HEK293T (cell line): Measurements from ENCODE around the gene PRF1.

Source experiments
- CTCF ChIA-PET: fragments of 350-600 bp; formaldehyde crosslinking; extraction: SDS; loops from one replicate; lab custom pipeline; 2021; ENCODE audit warnings: antibody characterized with exemption, inconsistent platforms; lab: Yijun Ruan, JAX
- POLR2A ChIA-PET: fragments of 350-600 bp; formaldehyde crosslinking; extraction: SDS; loops from one replicate; lab custom pipeline; 2020; ENCODE audit warnings: antibody characterized with exemption, inconsistent platforms; lab: Yijun Ruan, JAX
- DNase-seq: peaks from one replicate; pipeline ENCODE4 v3.0.0; 2012; ENCODE audit warnings: mixed read lengths; ENCODE audit errors: extremely low spot score
- ARNT ChIP-seq: fragments of 450-650 bp; IDR thresholded peaks from 2 replicates; pipeline ENCODE4 v1.6.1; 2017; ENCODE audit warnings: mild to moderate bottlenecking
- BHLHE40 ChIP-seq: fragments of 450-650 bp; IDR thresholded peaks from 2 replicates; pipeline ENCODE4 v1.6.1; 2016; ENCODE audit warnings: mild to moderate bottlenecking, moderate library complexity, borderline replicate concordance
- CTBP1 ChIP-seq: fragments of 450-650 bp; IDR thresholded peaks from 2 replicates; pipeline ENCODE4 v1.6.1; 2016; ENCODE audit warnings: borderline replicate concordance
- ELF4 ChIP-seq: fragments of 450-650 bp; IDR thresholded peaks from 2 replicates; pipeline ENCODE4 v1.6.1; 2017; ENCODE audit warnings: antibody characterized with exemption
- FOXA1 ChIP-seq: fragments of 450-650 bp; IDR thresholded peaks from 2 replicates; pipeline ENCODE4 v1.6.1; 2016; ENCODE audit warnings: mild to moderate bottlenecking
- FOXK2 ChIP-seq: fragments of 450-650 bp; IDR thresholded peaks from 2 replicates; pipeline ENCODE4 v1.6.1; 2016; ENCODE audit warnings: mild to moderate bottlenecking
- FOXM1 ChIP-seq: fragments of 450-650 bp; IDR thresholded peaks from 2 replicates; pipeline ENCODE4 v1.6.1; 2017; ENCODE audit warnings: mild to moderate bottlenecking, borderline replicate concordance
- HDGF ChIP-seq: fragments of 450-650 bp; IDR thresholded peaks from 2 replicates; pipeline ENCODE4 v1.6.1; 2017; ENCODE audit warnings: antibody characterized with exemption, borderline replicate concordance
- L3MBTL2 ChIP-seq: fragments of 450-650 bp; conservative IDR thresholded peaks from 2 replicates; pipeline ENCODE4 v1.6.1; 2016; ENCODE audit warnings: mild to moderate bottlenecking
- LEF1 ChIP-seq: fragments of 450-650 bp; IDR thresholded peaks from 2 replicates; pipeline ENCODE4 v1.6.1; 2017; ENCODE audit warnings: mild to moderate bottlenecking, borderline replicate concordance
- NFRKB ChIP-seq: fragments of 450-650 bp; IDR thresholded peaks from 2 replicates; pipeline ENCODE4 v1.6.1; 2016; ENCODE audit warnings: mild to moderate bottlenecking, moderate library complexity
- SP1 ChIP-seq: fragments of 450-650 bp; IDR thresholded peaks from 2 replicates; pipeline ENCODE4 v1.6.1; 2017
- SUZ12 ChIP-seq: fragments of 450-650 bp; IDR thresholded peaks from 2 replicates; pipeline ENCODE4 v1.6.1; 2016; ENCODE audit warnings: mild to moderate bottlenecking
- TARDBP ChIP-seq: fragments of 450-650 bp; IDR thresholded peaks from 2 replicates; pipeline ENCODE4 v1.6.1; 2016
- ZNF384 ChIP-seq: fragments of 450-650 bp; IDR thresholded peaks from 2 replicates; pipeline ENCODE4 v1.6.1; 2016
- TF ChIP-seq, protein P1 (sequence below): fragments of 450-650 bp; IDR thresholded peaks from 2 replicates; pipeline ENCODE4 v1.6.1; 2016

Gene PRF1

DNA sequence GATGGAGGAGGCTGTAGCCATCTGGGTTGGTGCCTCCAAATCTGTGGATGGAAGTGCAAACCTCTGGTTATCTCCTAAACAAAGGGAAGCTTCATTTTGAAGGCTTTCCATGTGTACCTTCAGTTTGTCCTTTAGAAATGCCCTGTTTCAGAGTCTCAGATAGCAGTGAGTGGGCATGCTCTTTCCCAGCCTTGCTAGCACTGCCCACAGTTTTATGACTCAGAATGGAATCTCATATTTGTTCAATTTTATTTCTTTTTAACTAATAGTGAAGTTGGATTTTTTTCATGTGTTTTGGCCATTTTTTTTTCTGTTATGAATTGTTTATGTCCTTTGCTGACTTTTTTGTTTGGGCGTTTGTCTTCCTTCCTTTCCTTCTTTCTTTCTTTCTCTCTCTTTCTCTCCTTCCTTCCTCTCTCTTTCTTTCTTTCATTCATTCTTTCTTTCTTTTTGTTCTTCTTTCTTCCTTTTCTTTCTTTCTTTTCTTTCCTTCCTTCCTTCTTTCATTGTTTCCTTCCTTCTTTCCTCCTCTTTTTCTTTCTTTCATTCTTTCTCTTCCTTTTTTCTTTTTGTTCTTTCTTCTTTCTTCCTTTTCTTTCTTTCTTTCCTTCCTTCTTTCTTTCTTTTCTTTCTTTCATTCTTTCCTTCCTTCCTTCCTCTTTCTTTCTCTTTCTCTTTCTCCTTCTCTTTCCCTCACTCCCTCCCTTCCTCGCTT is 25.6 kb downstream of the PRF1 start:
- DNase-seq: no peak
- ChIA-PET CTCF (interaction anchor here (1.9 kb wide), 1 partner anchor 18 kb away, joined by 5 read pairs; no protein-coding TSS in a partner anchor), POLR2A (no interaction called here)
- TF ChIP-seq SP1: no peak
- no peak for TF ChIP-seq HDGF
- no peak for TF ChIP-seq ELF4
- TF ChIP-seq BHLHE40: no peak
- TF ChIP-seq FOXK2: no peak

DNA sequence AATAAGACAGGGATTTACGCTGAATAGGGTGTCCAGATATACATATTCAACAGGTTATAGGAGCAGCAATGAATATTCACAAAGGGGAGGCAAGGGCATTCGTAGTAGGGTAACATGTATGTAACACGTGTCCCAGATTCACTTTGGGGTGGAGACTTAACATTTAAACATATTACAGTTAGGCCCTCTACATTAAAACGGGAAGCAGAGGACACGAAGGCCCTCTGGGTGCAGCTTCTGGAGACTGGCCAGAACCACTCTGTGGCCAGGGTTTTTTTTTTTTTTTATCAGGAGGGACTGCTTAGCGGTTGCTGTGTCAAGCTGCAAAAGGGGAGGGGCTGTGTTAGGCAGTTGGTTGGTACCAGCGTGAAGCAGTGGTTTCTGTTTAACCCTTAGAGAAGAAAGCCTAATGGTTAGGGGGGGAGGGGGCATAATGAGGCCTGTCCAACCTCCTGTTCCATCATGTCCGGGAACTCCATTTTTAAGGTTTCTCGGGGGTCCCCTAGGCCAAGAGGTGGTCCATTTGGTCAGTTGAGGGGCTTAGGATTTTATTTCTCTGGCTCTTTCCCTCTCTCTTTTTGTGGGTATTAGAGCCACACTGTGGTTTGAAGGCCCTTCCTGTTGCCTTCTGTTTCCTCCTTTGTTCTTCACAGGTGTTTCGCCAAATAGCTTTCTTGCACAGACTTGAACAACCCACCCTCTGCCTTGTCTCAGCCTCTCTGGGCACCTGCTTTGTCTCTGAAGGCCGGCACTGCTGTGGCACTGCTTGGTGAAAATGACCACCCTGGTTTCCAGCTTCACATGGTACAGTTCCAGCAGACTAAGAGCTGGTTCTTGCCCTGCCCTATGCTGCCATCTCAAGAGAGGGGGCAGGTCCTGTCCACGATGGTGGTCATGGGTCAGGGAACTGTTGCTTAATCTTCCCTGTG is 26.4 kb downstream of the PRF1 start:
- POLR2A ChIA-PET: no interaction called here
- CTCF ChIA-PET: interaction anchor here (1.9 kb wide), 1 partner anchor 17 kb away, joined by 5 read pairs; no protein-coding TSS in a partner anchor
- no peak for TF ChIP-seq FOXM1
- peak; percentile 75 for TF ChIP-seq ZNF384
- DNase-seq: no peak

DNA sequence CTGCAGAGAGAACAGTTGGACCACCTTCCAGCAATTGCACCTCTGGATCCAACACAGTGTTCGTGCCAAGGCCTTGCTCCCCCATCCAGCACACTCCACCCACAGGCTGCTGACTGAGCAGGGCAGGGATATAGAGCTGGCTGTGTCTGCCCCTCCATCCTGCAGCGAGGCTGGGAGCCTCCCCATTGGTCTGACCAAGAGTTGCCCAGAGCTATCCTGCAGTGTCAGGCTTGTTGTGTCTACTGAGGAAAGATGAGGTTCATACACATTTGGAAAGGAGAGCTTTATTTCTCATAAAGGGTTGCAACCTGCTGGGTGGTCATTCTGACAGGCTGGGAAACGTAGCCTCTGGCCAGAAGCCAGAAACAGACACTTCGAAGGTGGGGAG is 27.1 kb downstream of the PRF1 start:
- no peak for TF ChIP-seq SUZ12
- DNase-seq: no peak
- ChIA-PET CTCF (interaction anchor here (1.9 kb wide), 1 partner anchor 16 kb away, joined by 5 read pairs; no protein-coding TSS in a partner anchor), POLR2A (no interaction called here)

DNA sequence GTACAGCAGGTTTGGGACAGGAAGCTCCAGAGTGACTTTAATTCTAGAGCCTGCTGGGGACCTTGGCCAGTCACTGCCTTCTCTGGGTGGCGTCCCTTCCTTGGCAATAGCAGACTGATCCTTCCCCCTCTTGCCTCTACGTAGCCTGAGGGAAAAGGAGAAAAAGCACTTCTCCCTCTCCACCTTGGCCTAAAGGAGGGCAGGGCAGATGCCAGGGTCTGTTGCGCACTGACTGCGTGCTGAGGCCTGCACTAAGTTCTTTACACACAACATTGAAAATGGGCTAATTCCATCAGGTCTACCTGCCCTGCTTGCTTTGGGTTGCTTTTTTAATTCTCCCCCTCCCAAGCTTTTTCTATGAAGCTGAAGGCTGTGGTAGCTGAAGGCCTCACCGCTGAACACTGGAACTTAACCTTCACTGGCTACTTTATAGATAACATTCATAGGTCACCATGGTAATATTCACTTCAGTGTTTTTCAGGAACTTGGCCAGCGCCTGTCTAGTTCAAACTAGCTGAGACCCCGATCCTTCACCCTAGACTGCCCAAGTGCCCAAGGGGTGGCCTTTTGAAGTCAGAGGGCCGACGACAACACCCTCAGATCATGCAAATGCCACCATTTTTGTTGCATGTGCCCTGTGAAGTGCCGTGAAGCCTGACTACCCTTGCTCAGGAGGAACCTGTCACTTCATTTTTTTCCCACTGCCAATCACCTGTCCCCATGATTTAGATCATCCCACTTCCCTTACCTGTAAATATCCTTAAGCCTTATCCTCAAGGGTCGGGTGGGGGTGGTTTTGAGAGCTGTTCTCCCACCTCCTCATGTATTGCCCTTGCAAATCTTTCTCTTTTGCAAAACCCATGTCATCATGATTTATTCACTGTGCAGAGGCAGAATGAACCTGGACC is 28.7 kb downstream of the PRF1 start:
- DNase-seq: no peak
- POLR2A ChIA-PET: no interaction called here
- TF ChIP-seq CTBP1: no peak
- TF ChIP-seq FOXM1: no peak
- no peak for TF ChIP-seq SUZ12
- no peak for TF ChIP-seq LEF1
- no peak for TF ChIP-seq SP1
- no peak for TF ChIP-seq HDGF
- no peak for TF ChIP-seq ELF4
- TF ChIP-seq NFRKB: no peak
- TF ChIP-seq FOXA1: no peak
- no peak for TF ChIP-seq BHLHE40
- no peak for TF ChIP-seq ARNT
- TF ChIP-seq FOXK2: no peak
- no peak for TF ChIP-seq ZNF384
- TF ChIP-seq, protein P1, sequence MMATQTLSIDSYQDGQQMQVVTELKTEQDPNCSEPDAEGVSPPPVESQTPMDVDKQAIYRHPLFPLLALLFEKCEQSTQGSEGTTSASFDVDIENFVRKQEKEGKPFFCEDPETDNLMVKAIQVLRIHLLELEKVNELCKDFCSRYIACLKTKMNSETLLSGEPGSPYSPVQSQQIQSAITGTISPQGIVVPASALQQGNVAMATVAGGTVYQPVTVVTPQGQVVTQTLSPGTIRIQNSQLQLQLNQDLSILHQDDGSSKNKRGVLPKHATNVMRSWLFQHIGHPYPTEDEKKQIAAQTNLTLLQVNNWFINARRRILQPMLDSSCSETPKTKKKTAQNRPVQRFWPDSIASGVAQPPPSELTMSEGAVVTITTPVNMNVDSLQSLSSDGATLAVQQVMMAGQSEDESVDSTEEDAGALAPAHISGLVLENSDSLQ: no peak
- TF ChIP-seq L3MBTL2: no peak
- no peak for TF ChIP-seq TARDBP
- CTCF ChIA-PET: no interaction called here

DNA sequence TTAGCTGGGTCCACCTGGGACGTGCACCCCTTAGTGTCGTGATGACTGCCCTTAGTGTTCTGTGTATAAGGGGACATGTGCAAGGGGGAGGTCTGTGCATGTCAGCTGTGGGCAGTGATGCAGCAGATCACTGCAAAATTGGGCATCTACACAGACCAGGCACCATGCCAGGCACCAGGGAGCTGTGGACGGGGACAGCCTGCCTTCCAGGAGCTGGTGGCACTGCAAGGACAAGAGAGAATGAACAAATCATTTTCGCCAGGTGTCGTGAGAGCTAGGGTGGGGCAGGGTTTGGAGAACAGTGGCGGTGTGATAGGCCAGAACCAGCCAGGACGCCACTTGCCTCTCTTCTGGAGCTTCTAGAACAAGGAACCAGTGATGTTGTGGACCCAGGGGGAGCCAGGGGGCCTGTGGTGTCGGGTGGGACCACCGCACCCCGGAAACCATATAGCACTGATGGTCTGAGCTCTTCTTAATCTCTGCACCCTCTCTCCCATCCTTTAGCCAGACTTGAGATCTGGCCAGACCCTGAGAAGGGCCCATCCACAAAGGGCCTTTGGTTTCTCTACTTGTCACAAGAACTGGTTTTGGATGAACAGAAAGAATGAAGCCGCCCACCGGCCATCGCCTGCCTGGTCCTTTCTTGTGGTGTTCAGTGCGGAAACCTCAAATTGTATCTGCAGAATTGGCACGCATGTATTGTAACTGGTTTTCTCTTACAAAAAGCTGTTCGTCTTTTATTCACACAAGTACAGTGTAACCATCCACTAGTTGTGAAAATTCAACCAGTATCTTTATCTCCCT is 30.7 kb downstream of the PRF1 start:
- CTCF ChIA-PET: no interaction called here
- TF ChIP-seq L3MBTL2: no peak
- TF ChIP-seq BHLHE40: no peak
- TF ChIP-seq TARDBP: no peak
- TF ChIP-seq SP1: no peak
- no peak for TF ChIP-seq FOXM1
- no peak for TF ChIP-seq FOXA1
- DNase-seq: no peak
- POLR2A ChIA-PET: interaction anchor here (0.7 kb wide), 1 partner anchor 11 kb away, joined by 3 read pairs; no protein-coding TSS in a partner anchor

DNA sequence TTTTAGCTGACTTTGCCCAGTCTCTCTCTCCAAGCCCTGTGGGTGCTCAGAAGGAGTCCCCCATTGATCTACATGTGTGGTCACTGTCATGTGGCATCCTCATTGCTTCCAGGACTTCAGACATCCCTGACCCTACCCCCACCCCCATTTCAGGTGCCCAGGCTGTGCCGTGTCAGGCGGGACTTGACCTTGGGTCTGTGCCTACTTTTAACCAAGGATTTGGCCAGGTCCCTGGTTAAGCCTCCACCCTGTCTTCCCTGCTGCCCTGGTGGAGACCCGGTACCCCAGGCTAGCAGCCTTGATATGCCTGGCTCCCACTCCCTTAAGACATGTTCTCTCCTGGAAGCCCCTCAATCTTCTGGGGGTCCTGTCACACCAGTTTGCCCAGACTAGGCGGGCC is 31.3 kb downstream of the PRF1 start:
- ChIA-PET POLR2A (no interaction called here), CTCF (no interaction called here)
- no peak for TF ChIP-seq FOXA1
- TF ChIP-seq SUZ12: no peak
- no peak for TF ChIP-seq SP1
- no peak for TF ChIP-seq HDGF
- TF ChIP-seq, protein P1: no peak
- TF ChIP-seq ZNF384: no peak
- no peak for TF ChIP-seq BHLHE40
- no peak for TF ChIP-seq L3MBTL2
- TF ChIP-seq CTBP1: no peak
- no peak for DNase-seq
